Vagina (tissue), 2 donors: ENCODE results near the gene HECW1.

ENCODE experiments used
- POLR2A ChIP-seq, 2 donors: fragments of 450-650 bp; IDR thresholded peaks; one replicate each; pipeline ENCODE4 v1.6.1; 2017; ENCODE audit warnings: antibody characterized with exemption in 2 of 2, mild to moderate bottlenecking in 2 of 2, moderate library complexity in 2 of 2
- POLR2AphosphoS5 ChIP-seq, 2 donors: sonication (generic); formaldehyde crosslinking; IDR thresholded peaks; one replicate each; pipeline ENCODE4 v1.9.0; 2017; ENCODE audit warnings: antibody characterized with exemption in 2 of 2, mild to moderate bottlenecking in 2 of 2, low read depth in 1 of 2; ENCODE audit not compliant: insufficient read depth in 1 of 2
- TF ChIP-seq, protein P1 (sequence below), 3 experiments: fragments of 450-650 bp in 2 of 3; fragments of 200-600 bp in 1 of 3; sonication (generic) in 1 of 3; IDR thresholded peaks; one replicate each; pipeline ENCODE4 v1.5.1; 2017 to 2019; ENCODE audit warnings: antibody characterized with exemption in 3 of 3, mild to moderate bottlenecking in 2 of 3, moderate library complexity in 2 of 3

DNA sequence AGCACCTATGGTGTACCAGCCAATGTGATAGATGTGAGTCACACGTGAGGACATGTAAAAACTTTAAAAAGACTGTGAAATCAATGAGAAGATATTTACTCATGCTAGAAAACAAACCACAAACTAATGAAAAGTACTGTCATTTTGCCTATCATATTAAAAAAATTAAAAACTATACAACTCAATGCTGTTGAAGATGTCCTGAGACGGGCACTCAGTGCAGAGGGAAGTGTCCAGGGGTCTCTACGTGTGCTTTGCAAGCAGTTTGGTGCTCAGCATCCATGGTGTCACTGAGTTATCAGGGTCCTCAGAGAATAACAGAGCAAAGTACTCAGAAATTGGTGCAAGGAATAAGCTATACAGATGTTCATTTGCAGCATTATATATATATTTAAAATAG is 162.3 kb downstream of the HECW1 start:
- TF ChIP-seq, protein P1, sequence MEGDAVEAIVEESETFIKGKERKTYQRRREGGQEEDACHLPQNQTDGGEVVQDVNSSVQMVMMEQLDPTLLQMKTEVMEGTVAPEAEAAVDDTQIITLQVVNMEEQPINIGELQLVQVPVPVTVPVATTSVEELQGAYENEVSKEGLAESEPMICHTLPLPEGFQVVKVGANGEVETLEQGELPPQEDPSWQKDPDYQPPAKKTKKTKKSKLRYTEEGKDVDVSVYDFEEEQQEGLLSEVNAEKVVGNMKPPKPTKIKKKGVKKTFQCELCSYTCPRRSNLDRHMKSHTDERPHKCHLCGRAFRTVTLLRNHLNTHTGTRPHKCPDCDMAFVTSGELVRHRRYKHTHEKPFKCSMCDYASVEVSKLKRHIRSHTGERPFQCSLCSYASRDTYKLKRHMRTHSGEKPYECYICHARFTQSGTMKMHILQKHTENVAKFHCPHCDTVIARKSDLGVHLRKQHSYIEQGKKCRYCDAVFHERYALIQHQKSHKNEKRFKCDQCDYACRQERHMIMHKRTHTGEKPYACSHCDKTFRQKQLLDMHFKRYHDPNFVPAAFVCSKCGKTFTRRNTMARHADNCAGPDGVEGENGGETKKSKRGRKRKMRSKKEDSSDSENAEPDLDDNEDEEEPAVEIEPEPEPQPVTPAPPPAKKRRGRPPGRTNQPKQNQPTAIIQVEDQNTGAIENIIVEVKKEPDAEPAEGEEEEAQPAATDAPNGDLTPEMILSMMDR (IDR thresholded peaks at IDR 0.05) = no peak
- no peak for TF ChIP-seq POLR2A (IDR thresholded peaks at IDR 0.05)
- no peak for TF ChIP-seq POLR2AphosphoS5 (IDR thresholded peaks at IDR 0.05; ENCODE audit: insufficient read depth in 1 of 2, low read depth in 1 of 2)
